Hematopoietic multipotent progenitor cell treated with erythropoietin and hydrocortisone succinate and interleukin-3 and kit ligand, for 6 days (in vitro differentiated cells): Measurements from ENCODE around the gene GNAI3.
A peak's percentile ranks its signal among the peaks of the same experiment; 100 is the strongest.

Experiments
- DNase-seq: peaks from one replicate; pipeline ENCODE4 v3.0.0-alpha.2; 2015

GNAI3 gene

DNA sequence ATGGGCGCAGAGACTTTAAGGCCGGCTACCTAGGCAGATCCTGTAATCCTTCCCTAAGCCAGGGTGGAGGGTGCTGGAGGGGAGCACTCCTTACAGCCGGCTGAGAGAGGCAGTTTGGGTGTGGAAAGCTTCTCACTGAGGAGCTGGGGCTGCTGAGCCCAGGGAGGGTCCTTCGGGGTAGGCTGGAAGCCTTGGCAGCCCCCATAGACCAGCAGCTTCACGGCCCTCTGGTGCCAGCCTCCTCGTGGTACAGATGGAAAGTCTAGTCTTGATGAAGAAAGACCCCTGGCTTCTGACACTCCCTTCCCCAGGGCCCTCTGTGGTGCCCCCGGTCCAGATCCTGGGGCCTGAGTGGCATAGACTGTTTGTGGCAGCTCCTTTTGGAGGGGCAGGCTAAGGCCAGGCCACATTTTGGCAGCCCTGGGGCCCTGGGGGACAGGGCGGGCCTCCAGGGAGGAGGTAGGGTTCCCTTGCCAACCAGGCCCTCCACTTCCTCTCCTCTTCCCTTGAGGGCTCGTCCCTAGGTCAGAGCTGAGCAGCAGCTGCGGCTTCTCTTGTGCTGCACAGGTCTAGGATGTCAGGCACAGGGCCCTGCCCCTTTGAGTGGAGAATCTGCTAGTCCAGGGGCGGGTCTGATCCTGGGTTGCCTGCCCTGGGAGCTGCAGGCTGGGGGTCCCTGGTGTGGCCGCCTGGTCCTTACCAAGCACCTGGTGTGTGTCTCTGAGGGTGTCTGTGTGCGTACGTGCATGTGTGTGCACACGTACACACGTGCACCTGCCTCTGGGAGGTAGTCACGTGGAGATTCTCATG is 76.0 kb downstream of the GNAI3 start:
- DNase-seq: peak; percentile 74

DNA sequence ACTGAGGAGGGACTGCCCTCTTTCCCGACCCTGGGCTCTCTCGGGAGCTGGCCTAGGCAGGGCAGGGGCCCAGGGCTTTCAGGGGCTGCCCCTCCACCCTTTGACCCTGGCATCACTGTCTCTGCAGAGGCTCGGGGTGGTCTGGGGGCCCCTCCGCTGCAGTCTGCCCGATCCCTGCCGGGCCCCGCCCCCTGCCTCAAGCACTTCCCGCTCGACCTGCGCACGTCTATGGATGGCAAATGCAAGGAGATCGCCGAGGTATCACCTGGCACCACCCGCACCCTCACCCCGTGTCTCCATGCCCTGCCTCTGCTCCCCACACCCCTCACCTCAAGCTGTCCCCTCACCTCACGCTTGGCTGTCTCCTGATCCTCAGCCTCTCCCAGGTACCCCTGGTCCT is 76.8 kb downstream of the GNAI3 start:
- DNase-seq: no peak

DNA sequence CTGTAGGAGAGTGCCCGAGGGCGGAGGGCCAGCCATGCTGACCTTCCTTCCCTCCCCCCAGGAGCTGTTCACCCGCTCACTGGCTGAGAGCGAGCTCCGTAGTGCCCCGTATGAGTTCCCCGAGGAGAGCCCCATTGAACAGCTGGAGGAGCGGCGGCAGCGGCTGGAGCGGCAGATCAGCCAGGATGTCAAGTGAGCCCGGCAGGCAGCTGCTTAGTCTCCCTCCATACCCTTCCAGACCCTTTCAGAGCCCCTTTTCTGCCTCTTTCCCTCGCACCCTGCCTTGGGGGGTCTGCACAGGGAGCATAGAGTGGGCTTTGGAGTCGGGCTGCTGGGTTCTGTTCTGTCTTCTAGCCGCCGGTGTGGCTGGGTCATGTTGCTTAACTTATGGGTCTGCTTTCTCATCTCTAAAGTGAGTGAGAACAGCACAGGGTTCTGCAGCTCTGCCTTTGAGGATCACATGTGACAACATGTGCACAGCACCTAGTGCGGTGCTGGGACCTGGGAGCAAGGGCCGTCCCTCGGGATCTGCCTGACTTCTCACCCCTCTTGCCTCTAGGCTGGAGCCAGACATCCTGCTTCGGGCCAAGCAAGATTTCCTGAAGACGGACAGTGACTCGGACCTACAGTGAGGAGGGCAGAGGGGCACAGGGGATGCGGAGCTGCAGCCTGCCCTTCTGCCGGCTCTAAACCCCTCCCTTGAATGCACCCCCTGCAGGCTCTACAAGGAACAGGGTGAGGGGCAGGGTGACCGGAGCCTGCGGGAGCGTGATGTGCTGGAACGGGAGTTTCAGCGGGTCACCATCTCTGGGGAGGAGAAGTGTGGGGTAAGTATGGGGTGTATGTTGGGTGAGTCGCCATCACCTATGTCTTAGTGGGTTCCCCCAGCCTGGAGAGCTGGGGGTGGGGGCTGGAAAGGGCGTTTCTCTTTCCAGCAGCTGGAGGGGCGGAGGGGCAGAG is 77.5 kb downstream of the GNAI3 start:
- DNase-seq: no peak

DNA sequence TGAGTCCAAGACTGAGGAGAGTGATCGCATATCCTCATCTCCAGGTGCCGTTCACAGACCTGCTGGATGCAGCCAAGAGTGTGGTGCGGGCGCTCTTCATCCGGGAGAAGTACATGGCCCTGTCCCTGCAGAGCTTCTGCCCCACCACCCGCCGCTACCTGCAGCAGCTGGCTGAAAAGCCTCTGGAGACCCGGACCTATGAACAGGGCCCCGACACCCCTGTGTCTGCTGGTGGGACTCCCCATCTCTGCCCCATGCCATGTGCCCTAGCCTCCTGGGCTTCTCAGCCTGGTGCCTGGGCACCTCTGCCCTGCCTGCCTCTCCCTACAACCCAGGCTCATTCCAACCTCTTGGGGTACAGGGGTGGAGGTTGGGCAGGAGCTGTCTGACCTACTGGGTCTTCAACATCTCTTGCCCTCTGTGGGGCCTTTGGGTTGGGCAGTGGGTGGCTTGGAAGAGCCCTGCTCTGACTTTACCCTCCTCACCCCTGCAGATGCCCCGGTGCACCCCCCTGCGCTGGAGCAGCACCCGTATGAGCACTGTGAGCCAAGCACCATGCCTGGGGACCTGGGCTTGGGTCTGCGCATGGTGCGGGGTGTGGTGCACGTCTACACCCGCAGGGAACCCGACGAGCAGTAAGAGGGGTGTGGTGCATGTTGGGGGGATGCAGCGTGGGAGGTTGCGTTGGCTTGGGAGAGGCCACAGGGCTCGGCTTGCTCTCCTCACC is 78.4 kb downstream of the GNAI3 start:
- no peak for DNase-seq

DNA sequence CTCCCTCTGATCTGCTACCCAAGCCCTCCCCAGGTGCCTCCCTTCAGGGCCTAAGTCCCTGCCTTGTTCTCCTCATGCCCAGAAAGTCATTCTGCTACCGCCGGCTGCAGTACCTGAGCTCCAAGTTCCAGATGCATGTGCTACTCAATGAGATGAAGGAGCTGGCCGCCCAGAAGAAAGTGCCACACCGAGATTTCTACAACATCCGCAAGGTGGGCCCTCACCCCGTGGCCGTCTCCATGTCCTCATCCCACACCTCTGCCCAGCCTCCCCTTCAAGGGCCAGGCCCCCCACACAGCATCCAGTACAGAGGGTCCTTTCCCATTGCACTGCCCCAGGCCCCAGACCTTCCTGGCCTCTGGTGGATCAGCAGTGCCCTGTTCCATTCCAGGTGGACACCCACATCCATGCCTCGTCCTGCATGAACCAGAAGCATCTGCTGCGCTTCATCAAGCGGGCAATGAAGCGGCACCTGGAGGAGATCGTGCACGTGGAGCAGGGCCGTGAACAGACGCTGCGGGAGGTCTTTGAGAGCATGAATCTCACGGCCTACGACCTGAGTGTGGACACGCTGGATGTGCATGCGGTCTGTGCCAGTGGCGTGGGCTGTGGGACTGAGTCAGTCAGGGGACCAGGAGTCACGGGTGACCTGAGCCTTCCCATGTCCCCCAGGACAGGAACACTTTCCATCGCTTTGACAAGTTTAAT is 79.4 kb downstream of the GNAI3 start:
- no peak for DNase-seq

DNA sequence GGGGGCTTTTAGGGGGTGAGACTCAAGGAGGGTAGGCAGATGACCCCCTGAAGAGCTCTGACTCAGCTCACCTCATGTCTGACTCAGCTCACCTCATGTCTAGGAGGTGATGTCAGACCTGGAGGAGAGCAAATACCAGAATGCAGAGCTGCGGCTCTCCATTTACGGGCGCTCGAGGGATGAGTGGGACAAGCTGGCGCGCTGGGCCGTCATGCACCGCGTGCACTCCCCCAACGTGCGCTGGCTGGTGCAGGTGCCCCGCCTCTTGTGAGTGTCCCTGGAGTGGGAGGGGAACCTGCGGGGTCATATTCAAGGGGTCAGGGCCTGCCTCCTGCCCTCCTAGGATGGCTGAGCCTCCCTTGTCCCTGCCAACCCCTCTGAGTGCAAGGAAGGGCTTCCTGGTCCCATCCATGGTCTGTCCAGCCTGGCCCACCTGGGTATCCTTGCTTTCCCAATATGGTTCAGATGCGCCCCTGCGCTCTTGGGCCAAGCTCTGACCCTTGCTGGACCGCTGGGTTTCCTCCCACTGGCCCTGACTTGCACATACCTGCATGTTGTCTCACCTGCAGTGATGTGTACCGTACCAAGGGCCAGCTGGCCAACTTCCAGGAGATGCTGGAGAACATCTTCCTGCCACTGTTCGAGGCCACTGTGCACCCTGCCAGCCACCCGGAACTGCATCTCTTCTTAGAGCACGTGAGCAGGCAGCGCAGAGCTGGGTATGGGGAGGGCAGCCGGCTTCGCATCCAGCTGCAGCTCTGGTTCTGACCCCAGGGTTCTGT is 80.3 kb downstream of the GNAI3 start:
- no peak for DNase-seq

DNA sequence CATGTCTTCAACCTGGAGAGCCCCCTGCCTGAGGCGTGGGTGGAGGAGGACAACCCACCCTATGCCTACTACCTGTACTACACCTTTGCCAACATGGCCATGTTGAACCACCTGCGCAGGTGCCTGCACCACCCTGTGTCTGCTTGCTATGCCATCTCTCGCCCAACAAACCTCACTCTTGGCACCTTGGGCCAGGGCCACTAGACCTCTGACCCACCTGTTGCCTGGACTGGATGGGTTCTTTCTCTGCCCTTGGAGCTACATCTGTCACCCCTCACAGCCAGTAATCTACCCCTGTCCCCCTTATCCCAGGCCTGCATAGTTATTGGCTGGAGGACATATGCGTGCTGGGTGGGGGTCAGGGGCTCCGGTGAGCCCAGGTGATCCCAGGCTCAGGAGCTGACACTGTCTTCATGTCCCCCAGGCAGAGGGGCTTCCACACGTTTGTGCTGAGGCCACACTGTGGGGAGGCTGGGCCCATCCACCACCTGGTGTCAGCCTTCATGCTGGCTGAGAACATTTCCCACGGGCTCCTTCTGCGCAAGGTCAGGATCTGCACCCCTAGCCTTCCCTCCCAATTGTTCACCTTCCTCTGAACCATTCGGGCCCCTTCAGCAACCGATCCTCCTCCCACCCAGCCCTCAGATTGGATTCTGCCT is 81.1 kb downstream of the GNAI3 start:
- DNase-seq: no peak

DNA sequence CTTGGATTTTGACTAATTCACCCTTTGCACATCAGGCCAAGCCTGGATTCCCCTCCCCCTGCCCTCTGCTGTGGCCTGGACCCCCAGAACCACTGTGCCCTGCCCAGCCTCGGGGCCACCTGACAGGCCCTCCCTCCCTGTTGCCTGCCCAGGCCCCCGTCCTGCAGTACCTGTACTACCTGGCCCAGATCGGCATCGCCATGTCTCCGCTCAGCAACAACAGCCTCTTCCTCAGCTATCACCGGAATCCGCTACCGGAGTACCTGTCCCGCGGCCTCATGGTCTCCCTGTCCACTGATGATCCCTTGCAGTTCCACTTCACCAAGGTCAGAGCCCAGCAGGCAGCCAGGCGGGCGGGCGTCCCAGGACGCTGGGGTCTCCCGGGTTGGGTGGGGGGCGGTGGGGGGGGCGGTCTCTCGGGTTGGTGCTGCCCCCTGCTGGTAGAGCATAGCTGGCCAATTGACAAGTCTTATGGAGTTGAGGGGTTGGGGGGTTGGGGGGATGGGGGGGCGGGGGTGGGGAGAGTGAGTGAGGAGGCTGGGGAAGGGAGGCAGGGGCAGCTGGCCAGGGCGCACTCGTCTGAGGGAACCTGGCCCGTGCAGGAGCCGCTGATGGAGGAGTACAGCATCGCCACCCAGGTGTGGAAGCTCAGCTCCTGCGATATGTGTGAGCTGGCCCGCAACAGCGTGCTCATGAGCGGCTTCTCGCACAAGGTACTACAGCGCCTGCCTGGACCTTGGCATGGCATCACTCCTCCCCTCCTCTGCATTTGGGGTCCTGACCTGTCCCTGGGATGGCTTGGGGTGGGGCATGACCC is 81.9 kb downstream of the GNAI3 start:
- DNase-seq: no peak

DNA sequence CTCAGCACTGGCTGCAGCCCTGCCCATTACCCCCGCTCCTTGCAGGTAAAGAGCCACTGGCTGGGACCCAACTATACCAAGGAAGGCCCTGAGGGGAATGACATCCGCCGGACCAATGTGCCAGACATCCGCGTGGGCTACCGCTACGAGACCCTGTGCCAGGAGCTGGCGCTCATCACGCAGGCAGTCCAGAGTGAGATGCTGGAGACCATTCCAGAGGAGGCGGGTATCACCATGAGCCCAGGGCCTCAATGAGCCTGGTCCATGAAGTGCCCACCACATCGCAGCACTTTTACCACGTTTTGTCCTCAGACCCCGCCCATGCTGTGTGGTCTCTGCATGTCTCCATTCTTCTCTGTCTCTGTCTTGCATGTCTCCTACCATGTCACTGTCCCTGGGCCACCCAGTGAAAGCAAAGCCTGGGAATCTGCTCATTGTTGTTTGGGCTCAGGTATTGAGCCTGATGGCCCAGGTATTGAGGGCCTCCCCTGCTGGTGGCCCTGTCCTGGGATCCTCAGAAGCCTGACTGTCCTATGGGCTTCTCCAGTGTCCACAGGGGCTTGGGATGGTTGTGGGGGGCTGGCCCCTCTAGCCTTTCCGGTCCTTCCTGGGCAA is 82.6 kb downstream of the GNAI3 start:
- DNase-seq: no peak

DNA sequence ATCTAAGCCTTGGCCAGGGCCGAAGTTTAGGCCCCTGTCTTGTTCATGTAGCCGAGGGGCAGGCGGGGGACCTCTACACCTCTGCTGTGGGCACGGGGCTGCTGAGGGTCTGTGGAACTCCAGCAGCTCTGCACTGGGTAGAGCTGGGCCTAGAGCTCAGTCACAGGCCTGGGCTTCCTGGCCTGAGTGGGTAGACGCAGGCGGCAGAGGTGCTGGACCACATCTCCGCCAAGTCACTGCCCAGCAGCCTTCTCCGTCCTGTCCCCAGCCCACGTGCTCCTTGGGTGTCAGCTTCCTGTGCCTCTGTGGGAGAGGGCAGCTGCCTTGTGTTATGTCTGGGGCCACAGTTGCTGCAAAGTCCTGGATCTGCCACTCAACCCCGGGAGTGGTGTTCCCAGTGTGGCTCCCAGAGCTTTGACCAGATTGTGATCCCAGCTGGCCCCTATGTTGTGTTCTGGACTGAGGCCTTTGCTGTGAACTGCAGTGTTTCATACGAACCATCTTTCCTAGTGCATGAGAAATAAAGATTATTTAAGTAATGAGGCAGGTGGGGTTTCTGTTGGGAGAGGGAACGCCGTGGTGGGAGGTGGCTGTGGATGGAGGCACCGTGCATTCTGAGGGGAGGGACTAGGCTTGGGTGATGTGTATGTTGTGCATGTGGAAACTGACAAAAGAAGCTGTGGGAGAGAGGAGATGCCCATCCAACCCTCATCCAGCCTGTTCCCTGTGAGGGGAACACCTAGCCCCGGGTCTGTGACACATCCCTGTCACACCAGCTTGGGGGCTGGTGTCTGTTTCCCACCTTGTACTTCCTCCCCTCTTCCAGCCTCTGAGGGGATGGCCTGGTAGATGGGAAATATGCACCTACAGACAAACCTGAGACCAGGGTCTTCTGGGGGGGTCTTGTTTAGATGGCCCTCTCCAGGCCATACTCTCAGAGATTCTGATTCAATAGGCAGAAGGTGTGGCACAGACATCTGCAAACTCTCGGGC is 83.4 kb downstream of the GNAI3 start:
- DNase-seq: no peak

DNA sequence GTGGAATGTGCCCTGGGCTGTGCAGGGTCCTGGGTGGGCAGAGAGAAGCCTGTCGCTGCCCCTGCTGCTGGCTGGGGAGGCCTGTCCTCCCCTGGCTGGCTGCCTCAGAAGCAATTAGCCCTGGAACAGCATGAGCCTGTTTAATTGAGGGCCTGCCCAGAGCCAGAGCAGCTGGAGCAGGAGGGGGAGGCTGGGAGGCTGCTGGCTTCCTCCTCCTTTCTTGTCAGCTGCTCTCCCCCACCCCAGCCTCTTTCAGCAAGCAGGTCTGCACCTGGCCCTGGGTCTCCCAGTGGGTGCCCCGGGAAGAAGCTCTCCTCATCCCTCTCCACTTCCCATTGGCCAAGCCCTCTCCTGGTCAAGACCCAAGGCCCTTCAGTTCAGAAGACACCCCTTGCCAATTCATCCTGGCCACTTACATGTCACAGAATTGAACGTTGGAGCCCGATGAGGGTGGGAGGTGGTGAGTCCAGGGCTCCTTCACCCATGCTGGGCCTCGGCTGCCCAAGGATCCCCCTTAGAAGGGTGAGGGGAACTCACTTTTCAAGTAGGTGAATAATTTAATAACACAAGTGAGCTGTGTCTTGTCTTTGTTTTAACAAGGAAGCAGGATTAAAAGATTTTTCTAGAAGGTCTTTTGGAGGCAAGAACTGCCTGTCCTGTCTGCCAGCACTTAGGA is 84.4 kb downstream of the GNAI3 start:
- no peak for DNase-seq

DNA sequence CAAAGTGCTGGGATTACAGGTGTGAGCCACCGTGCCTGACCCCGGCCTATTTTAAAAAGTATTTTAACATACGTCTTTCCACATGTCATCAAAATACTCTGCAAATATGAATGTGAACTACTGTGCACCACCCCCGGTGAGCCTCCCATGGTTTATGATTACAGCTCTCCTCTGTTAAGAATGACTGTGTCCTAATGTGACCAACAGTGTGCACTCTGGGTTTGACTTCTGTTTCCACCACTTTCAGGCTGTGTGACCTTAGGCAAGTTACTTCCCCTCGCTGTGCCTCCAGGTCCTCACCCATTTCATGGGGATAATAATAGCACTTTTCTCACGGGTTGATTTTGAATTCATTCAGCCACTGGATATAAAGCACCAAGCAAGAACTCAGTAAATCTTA is 85.9 kb downstream of the GNAI3 start:
- no peak for DNase-seq

DNA sequence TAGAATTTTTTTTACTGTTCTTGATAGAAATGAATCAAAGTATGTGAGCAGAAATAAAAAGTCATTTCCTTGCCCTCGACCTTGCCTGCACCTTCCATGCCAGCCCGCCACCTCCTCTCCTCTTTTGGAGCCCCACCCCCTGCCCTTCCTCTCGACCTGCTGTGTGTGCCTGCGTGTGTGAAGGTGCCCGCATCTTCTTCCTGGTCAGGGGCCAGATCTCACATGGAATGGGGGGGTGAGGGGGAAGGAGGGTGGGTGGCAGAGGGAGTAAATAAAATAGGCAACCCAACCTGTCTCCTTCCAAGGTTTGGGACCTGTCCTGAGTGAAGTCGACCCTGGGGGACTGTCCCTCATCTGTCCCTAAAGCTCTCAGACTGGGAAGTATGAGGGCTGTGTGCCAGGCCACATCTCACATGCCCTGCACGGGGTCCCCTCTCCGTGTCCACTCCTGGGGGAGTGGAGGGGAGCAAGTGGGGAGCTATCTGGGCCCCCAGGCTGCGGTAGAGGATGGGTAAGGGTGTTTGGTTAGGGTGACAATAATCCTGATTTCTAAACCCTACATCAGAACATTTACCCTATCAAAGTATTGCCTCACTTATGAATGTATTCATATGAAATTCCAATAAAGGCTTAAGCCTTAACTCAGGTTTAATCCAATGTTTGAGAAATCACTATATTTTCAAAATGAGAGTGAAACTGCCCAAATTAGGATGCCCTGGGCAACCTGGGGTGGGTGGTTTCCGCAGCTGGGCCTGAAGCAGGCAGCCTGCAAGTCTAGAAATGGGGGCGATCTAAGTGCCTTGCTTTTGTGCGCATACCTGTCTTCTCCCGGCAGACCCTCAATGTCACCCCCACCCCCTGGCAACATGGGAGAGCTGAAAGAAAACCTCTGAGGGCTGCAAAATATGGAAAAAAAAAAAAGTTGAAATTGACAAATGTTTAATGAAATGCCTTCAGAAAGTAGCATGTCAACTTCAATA is 86.6 kb downstream of the GNAI3 start:
- no peak for DNase-seq

DNA sequence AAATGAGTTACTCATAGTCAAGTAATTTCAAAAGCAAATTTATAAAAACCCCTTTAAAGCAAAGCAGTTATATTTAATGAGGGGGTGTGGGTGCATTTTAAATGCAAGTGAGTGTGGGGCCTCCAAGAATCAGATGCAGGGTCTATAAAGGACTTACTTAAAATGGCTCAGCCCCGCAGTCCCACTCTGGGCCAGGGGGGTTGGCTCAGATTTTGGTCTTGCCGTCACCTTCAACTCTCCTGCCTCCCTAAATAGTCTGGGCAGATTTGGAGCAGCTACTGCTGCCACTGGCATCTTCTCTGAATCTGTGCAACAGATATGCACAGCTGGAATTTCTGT is 87.4 kb downstream of the GNAI3 start:
- no peak for DNase-seq

DNA sequence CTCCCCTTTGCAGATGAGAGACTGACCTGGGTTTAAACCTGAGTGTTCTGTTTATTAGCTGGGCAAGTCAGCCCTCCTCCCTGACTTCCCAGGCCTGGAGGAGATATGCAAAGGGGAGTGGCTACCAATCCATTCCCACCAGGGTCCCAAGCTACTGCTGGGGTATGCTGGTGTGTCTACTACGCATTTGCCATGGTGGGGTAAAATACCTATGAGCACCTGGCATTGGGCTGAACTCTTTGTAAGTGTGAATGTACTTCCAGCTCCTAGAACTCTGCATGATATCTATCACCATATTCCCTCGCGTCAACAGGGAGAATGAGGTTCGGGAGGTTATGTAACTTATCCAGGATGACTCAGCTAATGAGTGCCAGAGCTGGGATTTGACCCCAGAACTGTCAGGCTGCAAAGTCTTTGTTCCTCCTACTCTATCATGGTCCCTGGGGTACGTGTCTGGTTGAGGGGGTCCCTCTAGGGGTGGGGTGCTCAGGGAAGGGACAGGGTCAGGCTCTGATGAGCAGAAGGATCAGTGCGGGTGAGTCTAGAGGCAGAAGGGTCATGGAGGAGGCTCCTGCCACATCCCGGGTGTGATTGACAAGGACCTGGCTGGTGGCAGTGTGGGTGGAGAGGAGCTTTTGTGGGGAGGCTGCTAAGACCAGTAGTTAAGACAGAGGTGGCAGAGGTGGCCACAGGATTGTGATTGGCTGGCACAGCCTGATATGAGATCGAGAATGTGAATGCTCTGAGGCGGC is 88.0 kb downstream of the GNAI3 start:
- no peak for DNase-seq

DNA sequence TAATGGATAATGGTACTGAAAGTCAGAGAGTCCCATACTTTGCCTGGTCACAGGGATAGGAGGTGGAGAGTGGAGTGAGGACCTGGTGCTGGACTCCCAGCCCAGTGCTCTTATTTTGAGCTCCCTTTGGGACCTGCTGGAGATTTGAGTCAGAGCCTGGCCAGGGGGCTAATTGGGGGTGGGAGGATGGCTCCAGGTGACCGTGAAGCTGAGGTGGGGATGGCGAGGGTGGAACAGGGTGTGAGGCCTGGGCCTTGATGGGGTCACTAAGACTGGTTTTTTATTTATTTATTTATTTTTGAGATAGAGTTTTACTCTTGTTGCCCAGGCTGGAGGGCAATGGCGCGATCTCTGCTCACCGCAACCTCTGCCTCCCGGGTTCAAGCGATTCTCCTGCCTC is 89.0 kb downstream of the GNAI3 start:
- no peak for DNase-seq
